ENCODE measurements around the gene ACTR3C. TPM values are rescaled to one million over a fixed set of nuclear protein-coding genes. Genes with fewer than 3 reads are reported as not detected.
"Not testable (repeated sequence)": the region's sequence is repeated elsewhere in the genome, so short reads cannot be mapped to it uniquely, and the experiment has no call there.

Gene ACTR3C
- total and polyA plus RNA-seq, 9 donors: 0.36 to 2.4 (median 1.3) TPM

- no peak overlapping the region for H3K27ac ChIP-seq (ENCODE audit: low read length)
- WGBS (ENCODE audit: insufficient coverage): 97% methylated on average over 4 of the region's 6 CpGs
- H3K27me3 ChIP-seq (ENCODE audit: control insufficient read depth, insufficient read depth, low read length): peaks cover 4% of the 10 kb centered on the region
- no peaks in the 10 kb centered on the region for H3K9me3 ChIP-seq (replicated peaks; ENCODE audit: control insufficient read depth, low read depth, low read length)
- H3K36me3 ChIP-seq (ENCODE audit: control insufficient read depth, insufficient read depth, low read length): peaks cover 13% of the 10 kb centered on the region
- DNase-seq: no peak
- peaks cover 43% of the 10 kb centered on the region for H3K4me1 ChIP-seq (ENCODE audit: control insufficient read depth, insufficient read depth, low read length)
- H3K4me3 ChIP-seq (ENCODE audit: low read length): no peak overlapping the region
Measured at GRCh38 chr7:150325901-150326300, 2.6 kb upstream of the ACTR3C start.

DNA sequence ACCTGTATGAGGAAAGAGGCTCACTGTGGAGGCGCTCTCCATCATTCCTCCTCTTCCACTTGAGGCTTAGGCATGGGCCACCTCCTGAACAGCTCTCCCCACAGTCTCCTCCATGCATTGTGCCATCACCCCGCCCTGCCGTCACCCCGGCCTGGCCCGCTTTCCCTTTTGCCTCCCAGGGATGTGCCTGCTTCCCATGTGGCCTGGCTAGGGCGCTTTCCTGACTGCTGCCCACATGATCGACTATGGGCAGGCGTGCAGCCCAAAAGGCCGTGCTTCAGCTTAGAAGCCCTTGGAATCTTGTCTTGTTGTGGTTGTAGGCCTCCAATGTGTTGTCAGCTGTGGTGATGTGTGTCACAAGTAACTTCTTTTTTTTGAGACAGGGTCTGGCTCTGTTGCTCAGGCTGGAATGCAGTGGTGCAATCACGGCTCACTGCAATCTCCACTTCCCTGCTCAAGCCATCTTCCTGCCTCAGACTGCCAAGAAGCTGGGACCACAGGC lies 1.8 kb upstream of the ACTR3C start:
- peaks cover 35% of the 10 kb centered on the region for H3K4me1 ChIP-seq (ENCODE audit: control insufficient read depth, insufficient read depth, low read length)
- no peak overlapping the region for H3K4me3 ChIP-seq (ENCODE audit: low read length)
- peaks cover 4% of the 10 kb centered on the region for H3K27me3 ChIP-seq (ENCODE audit: control insufficient read depth, insufficient read depth, low read length)
- peaks cover 13% of the 10 kb centered on the region for H3K36me3 ChIP-seq (ENCODE audit: control insufficient read depth, insufficient read depth, low read length)
- no peak for DNase-seq
- WGBS (ENCODE audit: insufficient coverage): 92% methylated on average over 7 of the region's 10 CpGs
- no peaks in the 10 kb centered on the region for H3K9me3 ChIP-seq (replicated peaks; ENCODE audit: control insufficient read depth, low read depth, low read length)
- no peak overlapping the region for H3K27ac ChIP-seq (ENCODE audit: low read length)

DNA sequence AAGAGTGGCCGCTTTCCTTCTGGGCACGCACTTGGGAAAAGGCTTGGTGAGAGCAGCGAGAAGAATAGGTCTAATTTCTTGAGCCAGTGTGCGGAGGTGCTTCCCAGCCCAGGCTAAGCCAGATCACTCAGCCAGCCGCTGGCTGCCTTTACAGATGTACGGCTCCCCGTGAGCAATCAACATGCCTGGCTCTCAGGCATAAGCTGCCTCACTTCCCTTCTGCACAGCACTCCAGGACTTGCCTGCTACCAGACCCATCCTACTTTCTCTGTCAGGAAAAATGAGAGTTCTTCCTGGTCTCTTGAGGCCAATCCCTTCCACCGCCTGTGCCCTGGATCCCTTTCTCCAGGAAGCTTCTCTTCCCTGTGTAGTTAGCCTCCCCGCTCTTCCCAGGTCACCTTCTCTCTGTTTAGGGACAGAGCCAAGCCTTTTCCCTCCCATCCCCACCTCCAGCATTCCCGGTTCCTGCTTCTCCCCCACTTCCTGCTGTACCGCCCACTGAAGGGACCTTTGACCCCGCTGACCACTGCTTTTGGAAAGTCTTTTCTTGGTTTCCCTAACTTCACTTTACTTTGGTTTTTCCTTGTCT lies 1.1 kb upstream of the ACTR3C start:
- no peak overlapping the region for H3K4me3 ChIP-seq (ENCODE audit: low read length)

DNA sequence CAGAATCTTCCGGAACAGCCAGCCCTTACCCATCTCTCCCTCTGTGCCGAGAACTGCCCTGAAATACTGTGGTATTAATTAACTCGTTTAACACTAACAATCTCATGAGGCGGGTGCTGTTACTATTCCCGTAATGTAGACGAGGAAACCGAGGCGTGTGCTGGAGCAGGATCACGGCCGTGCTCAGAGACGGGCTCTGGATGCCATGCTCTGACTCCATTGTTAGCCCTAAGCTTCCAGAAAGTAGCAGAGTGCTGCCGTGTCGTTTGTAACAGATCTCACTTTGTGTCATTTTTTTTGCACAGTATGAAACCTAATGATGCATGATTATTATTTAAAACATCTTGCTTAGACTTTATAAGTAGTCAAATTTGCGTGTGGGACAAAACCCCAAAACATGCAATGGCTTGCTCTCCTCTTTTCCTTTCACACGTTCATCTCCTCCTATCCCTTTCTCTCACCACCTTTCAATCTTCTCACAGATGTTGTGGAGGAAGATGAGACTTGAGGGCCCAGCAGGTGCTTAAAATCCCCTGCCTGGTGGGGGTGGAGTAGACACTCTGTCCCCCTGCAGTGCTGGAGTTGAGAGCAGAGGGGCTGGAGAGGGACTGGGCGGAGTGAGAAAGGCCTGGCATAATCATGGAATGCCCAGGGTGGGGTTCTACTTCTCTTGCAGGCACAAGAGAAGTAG lies 482 bp upstream of the ACTR3C start:
- H3K27ac ChIP-seq (ENCODE audit: low read length): no peak overlapping the region
- 11% methylated on average over 8 of the region's 16 CpGs for WGBS (ENCODE audit: insufficient coverage)

More for the DNA sequence above, 1.1 kb upstream of the ACTR3C start:
- peaks cover 13% of the 10 kb centered on the region for H3K36me3 ChIP-seq (ENCODE audit: control insufficient read depth, insufficient read depth, low read length)
- peaks cover 29% of the 10 kb centered on the region for H3K4me1 ChIP-seq (ENCODE audit: control insufficient read depth, insufficient read depth, low read length)
- no peak overlapping the region for H3K27ac ChIP-seq (ENCODE audit: low read length)
- H3K9me3 ChIP-seq (replicated peaks; ENCODE audit: control insufficient read depth, low read depth, low read length): no peaks in the 10 kb centered on the region
- H3K27me3 ChIP-seq (ENCODE audit: control insufficient read depth, insufficient read depth, low read length): peaks cover 4% of the 10 kb centered on the region
- 28% methylated on average over 10 of the region's 12 CpGs for WGBS (ENCODE audit: insufficient coverage)
- DNase-seq: peak; percentile 33

GRCh38 chr7:150322114-150322832 lies 1.1 kb downstream of the ACTR3C start:
- Histone ChIP-seq H3K36me3 (ENCODE audit: control insufficient read depth, insufficient read depth, low read length) (peaks cover 12% of the 10 kb centered on the region), H3K4me3 (ENCODE audit: low read length) (peak overlapping the region; percentile 69), H3K4me1 (ENCODE audit: control insufficient read depth, insufficient read depth, low read length) (peaks cover 22% of the 10 kb centered on the region), H3K9me3 (replicated peaks; ENCODE audit: control insufficient read depth, low read depth, low read length) (no peaks in the 10 kb centered on the region), H3K27me3 (ENCODE audit: control insufficient read depth, insufficient read depth, low read length) (peaks cover 4% of the 10 kb centered on the region), H3K27ac (ENCODE audit: low read length) (no peak overlapping the region)
- DNase-seq: no peak
- WGBS (ENCODE audit: insufficient coverage): no CpG with 5 or more reads among the region's 4 CpGs

More for the DNA sequence above, 482 bp upstream of the ACTR3C start:
- no peaks in the 10 kb centered on the region for H3K9me3 ChIP-seq (replicated peaks; ENCODE audit: control insufficient read depth, low read depth, low read length)
- peaks cover 12% of the 10 kb centered on the region for H3K36me3 ChIP-seq (ENCODE audit: control insufficient read depth, insufficient read depth, low read length)
- peak overlapping the region; percentile 69 for H3K4me3 ChIP-seq (ENCODE audit: low read length)
- peaks cover 4% of the 10 kb centered on the region for H3K27me3 ChIP-seq (ENCODE audit: control insufficient read depth, insufficient read depth, low read length)
- peak; percentile 18 for DNase-seq
- peaks cover 23% of the 10 kb centered on the region for H3K4me1 ChIP-seq (ENCODE audit: control insufficient read depth, insufficient read depth, low read length)

DNA sequence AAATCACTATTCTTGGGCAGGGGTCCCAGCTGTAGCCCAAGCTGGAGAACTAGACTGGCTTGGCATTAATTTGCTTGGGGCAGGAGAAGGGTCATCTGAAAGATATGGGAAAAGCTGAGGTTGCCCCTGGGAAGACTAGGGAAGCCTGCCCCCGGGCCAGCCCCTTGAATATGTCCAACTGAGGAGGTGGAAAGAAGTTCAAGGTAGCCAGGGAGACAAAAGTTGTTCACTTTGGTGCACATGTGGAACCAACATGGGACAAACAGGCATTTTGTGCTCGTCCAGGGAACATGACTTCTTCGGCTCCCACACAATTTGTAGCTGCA lies 1.6 kb downstream of the ACTR3C start:
- WGBS (ENCODE audit: insufficient coverage): 95% methylated on average over 2 of the region's 3 CpGs
- DNase-seq: no peak
- H3K4me1 ChIP-seq (ENCODE audit: control insufficient read depth, insufficient read depth, low read length): peaks cover 22% of the 10 kb centered on the region
- peaks cover 10% of the 10 kb centered on the region for H3K36me3 ChIP-seq (ENCODE audit: control insufficient read depth, insufficient read depth, low read length)
- no peak overlapping the region for H3K27ac ChIP-seq (ENCODE audit: low read length)
- no peak overlapping the region for H3K4me3 ChIP-seq (ENCODE audit: low read length)
- H3K9me3 ChIP-seq (replicated peaks; ENCODE audit: control insufficient read depth, low read depth, low read length): no peaks in the 10 kb centered on the region
- peaks cover 4% of the 10 kb centered on the region for H3K27me3 ChIP-seq (ENCODE audit: control insufficient read depth, insufficient read depth, low read length)

GRCh38 chr7:150317748-150318444 lies 5.4 kb downstream of the ACTR3C start:
- no peaks in the 10 kb centered on the region for H3K9me3 ChIP-seq (replicated peaks; ENCODE audit: control insufficient read depth, low read depth, low read length)

GRCh38 chr7:150316987-150317386 lies 6.4 kb downstream of the ACTR3C start:
- DNase-seq; H3K4me1 ChIP-seq (ENCODE audit: control insufficient read depth, insufficient read depth, low read length); H3K9me3 ChIP-seq (replicated peaks; ENCODE audit: control insufficient read depth, low read depth, low read length); H3K4me3 ChIP-seq (ENCODE audit: low read length); H3K27ac ChIP-seq (ENCODE audit: low read length); H3K27me3 ChIP-seq (ENCODE audit: control insufficient read depth, insufficient read depth, low read length); H3K36me3 ChIP-seq (ENCODE audit: control insufficient read depth, insufficient read depth, low read length): not testable (repeated sequence)
- 80% methylated on average over 1 of the region's 6 CpGs for WGBS (ENCODE audit: insufficient coverage)

More at GRCh38 chr7:150317748-150318444, 5.4 kb downstream of the ACTR3C start:
- Histone ChIP-seq H3K4me3 (ENCODE audit: low read length) (no peak overlapping the region), H3K4me1 (ENCODE audit: control insufficient read depth, insufficient read depth, low read length) (peaks cover 8% of the 10 kb centered on the region), H3K27me3 (ENCODE audit: control insufficient read depth, insufficient read depth, low read length) (peaks cover 1% of the 10 kb centered on the region), H3K36me3 (ENCODE audit: control insufficient read depth, insufficient read depth, low read length) (no peaks in the 10 kb centered on the region), H3K27ac (ENCODE audit: low read length) (no peak overlapping the region)
- WGBS (ENCODE audit: insufficient coverage): 41% methylated on average over 4 of the region's 7 CpGs
- DNase-seq: no peak

GRCh38 chr7:150314639-150315239 lies 8.6 kb downstream of the ACTR3C start:
- H3K4me1 ChIP-seq (ENCODE audit: control insufficient read depth, insufficient read depth, low read length): peaks cover 9% of the 10 kb centered on the region
- no peaks in the 10 kb centered on the region for H3K9me3 ChIP-seq (replicated peaks; ENCODE audit: control insufficient read depth, low read depth, low read length)
- no peak overlapping the region for H3K4me3 ChIP-seq (ENCODE audit: low read length)
- no peaks in the 10 kb centered on the region for H3K27me3 ChIP-seq (ENCODE audit: control insufficient read depth, insufficient read depth, low read length)
- H3K27ac ChIP-seq (ENCODE audit: low read length): no peak overlapping the region
- WGBS (ENCODE audit: insufficient coverage): no CpG with 5 or more reads among the region's 5 CpGs
- H3K36me3 ChIP-seq (ENCODE audit: control insufficient read depth, insufficient read depth, low read length): no peaks in the 10 kb centered on the region
- DNase-seq: no peak
